Measurements from ENCODE around the gene HIRA.
"Not testable (repeated sequence)": the region's sequence is repeated elsewhere in the genome, so short reads cannot be mapped to it uniquely, and the experiment has no call there.

Gene HIRA

GRCh38 chr22:19446603-19447329 lies 15.2 kb upstream of the HIRA start:
- Histone ChIP-seq H3K4me3 (ENCODE audit: insufficient read depth, low read length, poor library complexity, severe bottlenecking) (peak overlapping the region; percentile 66), H3F3A (ENCODE audit: insufficient read depth) (0 out of 2 replicates have a peak, but pooled peaks cover 7% of the 10 kb centered on the region), H3K4me2 (ENCODE audit: low read depth, low read length, poor library complexity, severe bottlenecking) (peak overlapping the region; percentile 57), H3K9me3 (ENCODE audit: insufficient read depth, low read length) (no peaks in the 10 kb centered on the region), H3K9ac (ENCODE audit: low read length) (peak overlapping the region; percentile 68), H3K27me3 (ENCODE audit: low read length) (no peaks in the 10 kb centered on the region), H2AFZ (ENCODE audit: low read depth, low read length, severe bottlenecking) (no peak overlapping the region), H3K79me2 (ENCODE audit: insufficient read depth, low read length) (peaks cover 49% of the 10 kb centered on the region), H3K27ac (ENCODE audit: low read depth, low read length) (peak overlapping the region; percentile 64), H3K9me2 (replicated peaks; ENCODE audit: insufficient read depth, low read length) (no peaks in the 10 kb centered on the region), H3K36me3 (ENCODE audit: low read length) (no peaks in the 10 kb centered on the region), H4K20me1 (ENCODE audit: low read depth, low read length) (no peaks in the 10 kb centered on the region)
- TF ChIP-seq CTCF (IDR thresholded peaks at IDR 0.05; ENCODE audit: insufficient read depth, low read length, poor library complexity, severe bottlenecking) (no peak), EZH2phosphoT487 (conservative IDR thresholded peaks at IDR 0.05; ENCODE audit: low read length) (no peak)

GRCh38 chr22:19445279-19445982 lies 13.9 kb upstream of the HIRA start:
- not testable (repeated sequence) for H3K27ac ChIP-seq (ENCODE audit: low read depth, low read length); H3K9me3 ChIP-seq (ENCODE audit: insufficient read depth, low read length); H3K27me3 ChIP-seq (ENCODE audit: low read length); H3F3A ChIP-seq (ENCODE audit: insufficient read depth); H3K9me2 ChIP-seq (replicated peaks; ENCODE audit: insufficient read depth, low read length); H2AFZ ChIP-seq (ENCODE audit: low read depth, low read length, severe bottlenecking); H3K36me3 ChIP-seq (ENCODE audit: low read length); H4K20me1 ChIP-seq (ENCODE audit: low read depth, low read length); H3K4me3 ChIP-seq (ENCODE audit: insufficient read depth, low read length, poor library complexity, severe bottlenecking); H3K9ac ChIP-seq (ENCODE audit: low read length)
- Histone ChIP-seq H3K79me2 (ENCODE audit: insufficient read depth, low read length) (peaks cover 51% of the 10 kb centered on the region), H3K4me2 (ENCODE audit: low read depth, low read length, poor library complexity, severe bottlenecking) (peak overlapping the region; percentile 57)

- peaks cover 48% of the 10 kb centered on the region for H3K79me2 ChIP-seq (ENCODE audit: insufficient read depth, low read length)
Measured at GRCh38 chr22:19443544-19444211, 12.1 kb upstream of the HIRA start.

More at GRCh38 chr22:19443544-19444211, 12.1 kb upstream of the HIRA start:
- no peak overlapping the region for H3K4me2 ChIP-seq (ENCODE audit: low read depth, low read length, poor library complexity, severe bottlenecking)
- H3K9me3 ChIP-seq (ENCODE audit: insufficient read depth, low read length), result no peaks in the 10 kb centered on the region
- no peaks in the 10 kb centered on the region for H3K27me3 ChIP-seq (ENCODE audit: low read length)
- no peaks in the 10 kb centered on the region for H3F3A ChIP-seq (ENCODE audit: insufficient read depth)
- no peak overlapping the region for H3K4me3 ChIP-seq (ENCODE audit: insufficient read depth, low read length, poor library complexity, severe bottlenecking)
- H4K20me1 ChIP-seq (ENCODE audit: low read depth, low read length), result no peaks in the 10 kb centered on the region
- no peak overlapping the region for H3K9ac ChIP-seq (ENCODE audit: low read length)
- no peaks in the 10 kb centered on the region for H3K9me2 ChIP-seq (replicated peaks; ENCODE audit: insufficient read depth, low read length)
- H3K27ac ChIP-seq (ENCODE audit: low read depth, low read length), result no peak overlapping the region
- no peaks in the 10 kb centered on the region for H3K36me3 ChIP-seq (ENCODE audit: low read length)
- TF ChIP-seq CTCF (IDR thresholded peaks at IDR 0.05; ENCODE audit: insufficient read depth, low read length, poor library complexity, severe bottlenecking) (no peak), EZH2phosphoT487 (conservative IDR thresholded peaks at IDR 0.05; ENCODE audit: low read length) (no peak)
- H2AFZ ChIP-seq (ENCODE audit: low read depth, low read length, severe bottlenecking), result no peak overlapping the region
